Measurements from ENCODE around the gene CNTN6.

- no peak for TF ChIP-seq EZH2 (IDR thresholded peaks at IDR 0.05; ENCODE audit: low read length)
- TF ChIP-seq, protein P1, sequence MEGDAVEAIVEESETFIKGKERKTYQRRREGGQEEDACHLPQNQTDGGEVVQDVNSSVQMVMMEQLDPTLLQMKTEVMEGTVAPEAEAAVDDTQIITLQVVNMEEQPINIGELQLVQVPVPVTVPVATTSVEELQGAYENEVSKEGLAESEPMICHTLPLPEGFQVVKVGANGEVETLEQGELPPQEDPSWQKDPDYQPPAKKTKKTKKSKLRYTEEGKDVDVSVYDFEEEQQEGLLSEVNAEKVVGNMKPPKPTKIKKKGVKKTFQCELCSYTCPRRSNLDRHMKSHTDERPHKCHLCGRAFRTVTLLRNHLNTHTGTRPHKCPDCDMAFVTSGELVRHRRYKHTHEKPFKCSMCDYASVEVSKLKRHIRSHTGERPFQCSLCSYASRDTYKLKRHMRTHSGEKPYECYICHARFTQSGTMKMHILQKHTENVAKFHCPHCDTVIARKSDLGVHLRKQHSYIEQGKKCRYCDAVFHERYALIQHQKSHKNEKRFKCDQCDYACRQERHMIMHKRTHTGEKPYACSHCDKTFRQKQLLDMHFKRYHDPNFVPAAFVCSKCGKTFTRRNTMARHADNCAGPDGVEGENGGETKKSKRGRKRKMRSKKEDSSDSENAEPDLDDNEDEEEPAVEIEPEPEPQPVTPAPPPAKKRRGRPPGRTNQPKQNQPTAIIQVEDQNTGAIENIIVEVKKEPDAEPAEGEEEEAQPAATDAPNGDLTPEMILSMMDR (optimal IDR thresholded peaks at IDR 0.05 in 1 of 3, IDR thresholded peaks at IDR 0.05 in 1 of 3, conservative IDR thresholded peaks at IDR 0.05 in 1 of 3; ENCODE audit: extremely low read depth in 1 of 3, insufficient read depth in 2 of 3, low read length in 3 of 3), result no peak
Observed at GRCh38 chr3:1251282-1252060, 158.6 kb downstream of the CNTN6 start.

All from keratinocyte (primary cell).